GM21737 (cell line): ENCODE results near the gene JAK3.
A peak's percentile ranks its signal among the peaks of the same experiment; 100 is the strongest.

Experiments
- ATAC-seq: cut with Tn5 transposase; IDR thresholded peaks from one replicate; pipeline ENCODE4 v1.9.1; 2021; ENCODE audit warnings: mild to moderate bottlenecking, moderate library complexity; ENCODE audit not compliant: unreplicated experiment

The JAK3 gene

DNA sequence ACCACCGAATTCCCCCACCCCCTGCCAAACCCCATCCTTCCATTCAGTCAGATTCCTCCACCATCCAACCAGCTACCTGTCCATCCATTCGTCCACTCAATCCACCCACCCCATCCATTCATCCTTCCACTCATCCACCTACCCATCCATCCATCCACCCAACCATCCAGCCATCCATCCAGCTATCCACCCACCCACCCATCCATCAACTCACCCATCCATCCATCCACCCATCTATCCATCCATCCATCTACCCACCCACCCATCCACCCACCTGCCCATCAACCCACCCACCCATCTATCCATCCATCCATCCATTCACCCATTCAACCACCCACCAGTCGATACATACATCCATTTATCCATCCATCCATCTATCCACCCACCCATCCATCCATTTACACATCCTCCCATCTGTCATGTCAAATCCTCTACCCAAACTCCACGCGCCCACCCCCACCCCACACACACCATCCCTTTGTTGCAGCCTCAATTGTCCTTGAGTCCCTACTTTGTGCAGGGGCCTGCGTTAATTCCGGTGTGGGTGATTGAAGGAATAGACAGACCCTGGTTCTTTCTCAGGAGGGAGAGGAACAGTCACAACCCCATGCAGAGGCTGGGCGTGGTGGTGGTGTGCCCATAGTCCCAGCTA lies 18.7 kb upstream of the JAK3 start:
- no peak for ATAC-seq

DNA sequence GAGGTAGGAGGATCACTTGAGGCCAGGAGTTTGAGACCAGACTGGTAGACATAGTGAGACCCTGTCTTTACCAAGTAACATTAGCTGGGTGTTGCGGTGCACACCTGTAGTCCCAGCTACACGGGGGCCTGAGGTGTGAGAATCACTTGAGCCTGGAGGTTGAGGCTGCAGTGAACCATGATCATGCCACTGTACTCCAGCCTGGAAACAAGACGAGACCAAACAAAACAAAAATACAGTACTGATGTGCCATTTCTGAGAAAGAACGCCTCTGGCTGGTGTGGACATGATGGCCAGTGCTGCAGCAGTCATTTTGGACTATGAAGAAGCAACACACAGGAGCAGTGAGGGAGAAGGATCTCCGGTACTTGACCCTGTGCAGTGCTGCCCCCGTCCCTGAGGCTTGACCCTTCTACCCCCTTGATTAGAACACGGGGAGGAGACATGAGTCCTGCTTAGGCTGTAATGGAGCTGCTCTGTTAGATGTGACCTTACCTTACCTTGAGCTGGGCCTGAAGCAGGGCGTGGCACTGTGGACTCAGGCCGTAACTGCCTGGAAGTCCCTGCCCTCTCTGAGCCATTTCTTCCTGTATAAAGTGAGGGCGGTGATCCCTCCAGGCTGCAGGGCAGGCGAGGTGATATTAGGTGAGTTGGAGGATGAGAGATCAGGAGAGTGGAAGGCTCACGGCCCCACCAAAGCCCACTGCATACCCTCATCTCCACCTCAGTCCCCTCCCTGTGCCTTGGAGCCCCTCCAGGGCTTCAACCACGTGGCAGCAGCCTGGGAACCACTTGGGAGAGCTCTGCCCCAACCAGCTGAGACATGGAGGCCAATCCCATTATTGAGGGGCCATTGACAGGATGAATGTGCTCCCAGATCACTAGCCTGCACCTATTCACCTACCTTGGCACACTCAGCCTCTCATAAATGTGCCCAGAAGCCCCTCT lies 17.9 kb upstream of the JAK3 start:
- no peak for ATAC-seq

DNA sequence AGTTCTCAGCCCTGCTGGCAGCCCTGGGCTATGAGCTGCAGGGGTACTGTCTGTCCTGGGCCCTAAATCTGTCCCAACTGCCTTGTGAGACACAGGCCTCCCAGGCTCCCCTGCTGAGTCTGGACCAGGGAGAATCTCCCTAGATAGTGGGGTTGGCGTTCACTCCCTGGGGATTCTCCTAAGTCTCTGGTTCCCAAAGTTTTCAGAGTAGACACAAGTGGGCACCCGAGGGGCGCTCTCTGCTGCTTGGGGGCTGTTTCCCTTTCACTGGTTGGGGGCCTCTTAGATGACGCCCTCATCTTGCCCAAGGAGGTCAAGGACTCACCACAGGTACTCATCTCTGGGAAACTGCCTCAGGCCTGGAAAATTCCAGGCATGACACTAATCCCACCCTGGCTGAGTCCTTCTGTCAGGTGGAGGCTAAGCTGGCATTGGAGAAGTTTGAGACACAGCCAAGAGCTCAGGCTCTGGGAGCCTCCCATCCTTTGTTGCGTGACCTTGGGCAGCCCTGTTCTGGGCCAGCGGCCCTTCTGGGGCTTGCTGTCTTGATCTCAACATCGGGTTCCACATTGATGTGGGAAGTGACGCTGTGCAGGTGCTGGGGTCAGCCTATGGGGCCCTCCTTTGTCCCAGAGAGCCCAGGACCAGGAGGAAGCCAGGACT lies 15.9 kb upstream of the JAK3 start:
- no peak for ATAC-seq

DNA sequence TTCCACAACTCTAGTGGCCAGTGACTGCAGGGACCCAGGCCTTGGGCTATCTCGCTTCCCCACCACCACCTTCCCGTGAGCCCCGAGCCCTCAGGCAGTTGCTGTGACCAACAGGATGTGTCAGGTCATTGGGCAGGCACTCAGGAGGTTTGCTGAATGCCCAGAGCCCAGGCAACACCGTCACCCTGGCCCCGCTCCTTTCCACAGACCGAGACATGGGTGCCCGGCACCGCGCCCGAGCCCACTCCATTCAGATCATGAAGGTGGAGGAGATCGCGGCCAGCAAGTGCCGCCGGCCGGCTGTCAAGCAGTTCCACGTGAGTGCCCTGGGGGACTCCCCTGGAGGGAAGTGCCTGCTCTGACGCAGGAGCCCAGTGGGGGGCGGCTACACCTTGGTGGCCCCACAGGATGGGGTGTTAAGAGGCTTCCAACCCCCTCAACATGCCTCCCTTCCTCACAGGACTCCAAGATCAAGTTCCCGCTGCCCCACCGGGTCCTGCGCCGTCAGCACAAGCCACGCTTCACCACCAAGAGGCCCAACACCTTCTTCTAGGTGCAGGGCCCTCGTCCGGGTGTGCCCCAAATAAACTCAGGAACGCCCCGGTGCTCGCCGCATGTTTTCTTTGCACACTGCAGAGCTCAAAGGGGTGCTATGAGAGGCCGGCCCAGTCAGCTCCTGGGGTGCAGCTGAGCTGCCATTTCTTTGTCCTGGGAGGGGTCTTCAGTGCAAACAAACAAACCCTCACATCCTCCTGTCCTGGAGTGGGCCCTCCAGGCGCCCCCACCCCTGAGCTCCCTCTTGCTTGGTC lies 15.1 kb upstream of the JAK3 start:
- ATAC-seq = no peak

DNA sequence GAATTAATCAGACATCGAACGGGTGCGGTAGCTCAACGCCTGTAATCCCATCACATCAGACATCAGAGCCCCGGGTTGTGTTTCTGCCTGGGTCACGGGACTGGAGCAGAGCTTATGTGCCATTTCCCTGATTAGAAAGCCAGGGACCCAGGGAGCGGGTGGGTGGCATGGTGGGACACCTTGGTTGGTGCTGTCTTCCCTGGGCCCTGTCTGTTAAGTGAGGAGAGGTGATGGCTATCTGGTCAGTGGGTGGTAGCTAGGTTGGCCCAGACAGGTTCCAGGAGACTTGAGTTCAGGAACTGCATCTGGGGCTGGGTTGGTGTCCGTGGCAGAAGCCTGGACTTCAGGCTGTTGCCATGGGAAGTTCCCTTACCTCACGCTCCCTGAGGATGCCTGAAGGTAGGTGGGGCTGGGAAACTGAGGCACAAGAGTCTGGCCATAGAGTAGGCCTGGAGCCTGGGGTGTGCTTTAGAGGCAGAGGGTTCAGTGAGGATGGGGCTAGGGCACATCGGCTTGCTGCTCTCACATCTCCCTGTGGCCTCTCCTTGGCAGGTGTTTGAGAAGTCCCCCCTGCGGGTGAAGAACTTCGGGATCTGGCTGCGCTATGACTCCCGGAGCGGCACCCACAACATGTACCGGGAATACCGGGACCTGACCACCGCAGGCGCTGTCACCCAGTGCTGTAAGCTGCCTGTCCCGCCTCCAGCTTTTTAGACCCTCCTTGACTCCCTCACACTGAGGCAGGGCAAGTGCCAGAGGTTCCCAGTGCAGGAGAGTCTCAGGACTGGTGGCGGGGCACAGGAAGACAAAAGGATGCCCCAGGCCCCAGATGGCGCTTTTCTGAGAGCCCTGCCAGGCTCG lies 14.0 kb upstream of the JAK3 start:
- ATAC-seq = no peak

DNA sequence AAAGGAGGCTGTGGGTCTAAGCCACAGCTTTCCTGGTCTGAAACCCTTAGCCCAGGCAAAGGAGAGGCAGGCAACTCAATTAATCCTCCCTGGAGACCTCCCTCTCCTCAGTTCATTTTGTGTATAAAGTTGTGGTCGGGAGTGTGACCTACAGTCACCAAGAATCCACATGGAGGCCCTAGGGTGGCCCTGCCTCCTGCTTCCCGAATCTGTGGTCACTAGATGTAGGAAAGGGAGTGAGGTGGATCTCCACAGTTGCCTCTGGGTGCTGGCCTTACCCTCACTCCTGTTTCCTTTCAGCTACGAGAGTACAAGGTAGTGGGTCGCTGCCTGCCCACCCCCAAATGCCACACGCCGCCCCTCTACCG lies 13.2 kb upstream of the JAK3 start:
- ATAC-seq = no peak

DNA sequence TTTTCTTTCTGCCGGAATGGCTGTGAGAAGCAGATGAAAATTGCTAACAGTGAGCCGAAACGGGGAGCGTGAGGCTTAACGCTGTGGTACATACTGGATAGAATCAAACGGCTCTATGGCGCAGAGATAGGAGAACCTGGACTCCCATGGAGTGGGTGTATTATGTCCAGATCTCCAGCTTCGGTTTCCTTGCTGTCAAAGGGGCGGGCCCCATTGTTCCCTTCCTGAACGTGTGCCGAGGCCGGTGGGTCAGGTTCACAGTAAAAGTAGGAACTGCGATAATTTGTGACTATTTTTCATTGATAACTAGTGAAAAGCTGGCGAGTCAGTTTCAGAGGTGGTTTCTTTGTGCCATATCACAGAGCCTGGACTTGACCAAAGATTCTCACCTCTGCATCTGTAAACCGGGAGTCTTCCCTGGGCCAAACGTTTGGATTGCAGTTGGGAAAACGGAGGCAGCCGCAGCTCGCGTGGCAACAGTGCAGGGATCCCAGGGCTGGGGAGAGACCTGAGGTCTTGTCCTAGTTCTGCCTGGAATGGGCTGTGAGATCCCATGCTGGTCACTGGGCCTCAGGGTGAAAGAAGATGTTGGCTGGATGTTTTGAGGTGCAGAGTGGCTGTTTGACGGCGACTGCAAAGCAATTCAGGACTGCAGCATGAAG lies 12.7 kb upstream of the JAK3 start:
- no peak for ATAC-seq

DNA sequence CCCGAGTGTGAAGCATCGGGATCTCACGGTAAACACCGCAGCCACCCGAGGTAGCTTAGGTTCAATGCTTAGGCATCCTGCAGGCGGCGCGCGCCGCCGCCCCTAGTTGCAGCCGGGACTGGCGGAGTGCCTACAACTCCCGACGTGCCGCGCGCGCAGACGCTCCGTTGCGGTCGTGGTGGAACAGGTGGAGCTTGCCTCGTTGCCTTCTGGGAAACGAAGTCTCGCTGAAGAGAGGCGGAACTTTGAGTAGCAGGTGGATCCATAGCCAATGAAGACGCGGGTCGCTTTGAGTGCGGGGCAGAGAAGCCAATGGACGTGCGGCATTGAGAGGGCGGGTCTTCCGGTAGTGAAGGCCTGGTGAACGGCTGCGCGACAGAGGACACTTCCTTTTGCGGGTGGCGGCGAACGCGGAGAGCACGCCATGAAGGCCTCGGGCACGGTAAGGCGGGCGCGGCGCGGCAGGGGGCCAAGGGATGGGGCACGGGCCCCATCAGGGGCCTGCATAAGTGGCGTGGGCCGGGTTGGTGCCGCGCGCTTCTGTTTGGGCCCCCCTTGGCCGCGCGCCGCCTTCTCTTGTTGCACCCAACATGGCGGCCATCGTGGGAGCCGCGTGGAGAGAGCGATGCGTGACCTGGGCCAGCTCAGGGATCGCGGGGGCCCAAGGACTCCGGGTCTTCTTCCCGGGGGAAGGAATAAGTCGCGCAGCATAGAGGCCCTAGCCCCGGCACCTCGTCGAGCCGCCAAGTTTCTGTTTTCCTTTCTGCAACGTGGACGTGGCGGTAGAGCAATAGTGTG lies 11.9 kb upstream of the JAK3 start, which contains the start of gene RPL18A:
RPL18A (plus strand) TSS at position 378 of the 798 bp plus-strand sequence; CDS start at position 425, 47 bp downstream.
- peak; percentile 90 for ATAC-seq

DNA sequence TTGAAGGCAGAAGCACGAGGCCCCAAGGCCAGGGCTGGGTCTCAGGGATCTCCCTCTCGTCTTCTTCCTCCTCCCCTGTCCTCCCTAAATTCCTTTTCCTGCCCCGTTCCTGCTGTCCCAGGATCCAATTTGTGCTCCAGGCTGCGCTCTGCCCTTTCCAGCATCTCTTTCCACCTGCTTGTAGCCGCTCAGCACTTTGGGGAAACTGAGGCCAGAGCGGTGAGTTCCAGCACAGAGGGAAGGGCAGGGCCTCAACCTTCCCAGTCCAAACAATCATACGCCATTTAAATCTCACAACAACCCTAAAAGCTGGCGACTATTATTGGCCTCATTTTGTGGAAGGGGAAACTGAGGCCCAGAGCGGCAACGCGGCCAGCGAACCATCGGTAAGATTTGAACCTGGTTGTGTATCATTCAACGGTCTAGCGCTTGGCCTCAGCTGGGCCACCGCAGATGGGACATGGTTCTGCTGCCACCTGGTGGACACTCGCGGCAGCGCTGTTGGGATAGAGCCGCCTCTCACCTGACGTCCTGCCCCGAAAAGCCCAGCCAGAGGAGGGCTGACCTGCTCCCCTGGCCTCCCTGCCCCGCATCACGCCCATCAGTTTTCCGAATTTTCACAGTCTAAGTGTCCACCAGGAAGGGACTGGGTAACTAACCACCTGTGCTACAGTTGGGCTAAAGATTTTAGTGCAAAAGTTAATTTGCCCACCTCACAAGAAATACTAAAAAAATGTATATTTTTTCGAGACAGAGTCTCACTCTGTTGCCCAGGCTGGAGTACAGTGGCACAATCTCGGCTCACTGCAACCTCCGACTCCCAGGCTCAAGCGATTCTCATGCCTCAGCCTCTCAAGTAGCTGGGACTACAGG lies 7.7 kb upstream of the JAK3 start:
- no peak for ATAC-seq

DNA sequence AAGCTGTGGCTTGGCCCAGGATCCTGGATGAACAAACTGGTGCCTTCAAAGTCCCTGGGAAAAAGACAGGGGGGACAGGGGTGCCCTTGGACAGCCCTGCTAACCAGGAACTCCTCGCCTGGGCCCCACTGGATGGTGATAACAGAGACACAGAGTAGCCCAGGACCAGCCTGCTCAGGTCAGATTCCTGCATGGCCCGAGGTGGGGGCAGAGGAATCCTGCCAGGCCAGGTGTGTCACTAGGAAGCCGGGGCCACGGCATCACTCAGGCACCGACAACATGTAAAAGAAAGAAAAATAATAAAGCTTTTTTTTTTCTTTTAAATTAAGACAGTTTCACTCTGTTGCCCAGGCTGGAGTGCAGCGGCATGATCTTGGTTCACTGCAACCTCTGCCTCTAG lies 6.3 kb upstream of the JAK3 start:
- ATAC-seq = no peak

DNA sequence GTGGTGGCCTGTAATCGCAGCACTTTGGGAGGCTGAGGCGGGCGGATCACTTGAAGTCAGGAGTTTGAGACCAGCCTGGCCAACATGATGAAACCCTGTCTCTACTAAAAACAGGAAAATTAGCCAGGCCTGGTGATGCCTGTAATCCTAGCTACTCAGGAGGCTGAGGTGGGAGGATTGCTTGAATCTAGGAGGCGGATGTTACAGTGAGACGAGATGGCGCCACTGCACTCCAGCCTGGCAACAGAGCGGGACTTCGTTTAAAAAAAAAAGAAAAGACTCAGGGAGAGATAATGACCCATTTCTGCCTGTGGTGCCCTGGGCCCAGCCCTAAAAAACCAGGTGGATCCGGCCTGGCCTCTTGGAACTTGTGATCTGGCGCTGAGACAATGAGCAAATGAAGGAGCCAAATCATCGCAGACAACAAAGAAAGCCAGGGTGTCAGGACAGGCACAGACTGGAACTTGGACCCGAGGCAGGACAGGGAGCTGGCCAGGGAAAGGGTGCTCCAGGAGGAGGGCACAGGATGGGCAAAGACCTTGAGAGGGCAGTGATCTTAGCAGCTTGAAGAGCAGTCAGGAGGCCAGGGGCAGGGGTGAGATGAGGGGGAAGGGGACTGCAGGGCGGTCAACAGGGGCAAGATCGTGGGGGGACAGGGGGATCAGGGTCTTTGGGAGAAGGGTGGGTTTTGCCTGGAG lies 962 bp upstream of the JAK3 start:
- no peak for ATAC-seq

DNA sequence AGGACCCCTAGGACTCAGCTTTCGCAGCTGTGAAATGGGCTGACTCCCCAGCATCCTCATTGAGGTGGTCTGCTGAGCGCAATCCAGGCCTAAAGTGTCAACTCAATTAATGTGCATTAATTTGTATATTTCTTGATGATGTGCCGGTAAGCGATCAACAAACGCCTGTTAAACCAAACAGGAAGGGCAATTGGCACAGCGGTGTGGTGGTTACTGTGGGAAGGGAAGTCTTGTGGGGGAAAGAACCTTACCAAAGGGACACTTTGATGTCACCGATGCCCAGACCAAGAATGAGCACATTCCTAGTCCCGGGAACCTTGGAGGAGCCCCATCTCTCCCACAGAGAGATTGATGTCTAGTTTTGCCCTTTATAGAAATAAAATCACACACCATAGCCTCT lies 1.6 kb downstream of the JAK3 start:
- ATAC-seq = no peak

DNA sequence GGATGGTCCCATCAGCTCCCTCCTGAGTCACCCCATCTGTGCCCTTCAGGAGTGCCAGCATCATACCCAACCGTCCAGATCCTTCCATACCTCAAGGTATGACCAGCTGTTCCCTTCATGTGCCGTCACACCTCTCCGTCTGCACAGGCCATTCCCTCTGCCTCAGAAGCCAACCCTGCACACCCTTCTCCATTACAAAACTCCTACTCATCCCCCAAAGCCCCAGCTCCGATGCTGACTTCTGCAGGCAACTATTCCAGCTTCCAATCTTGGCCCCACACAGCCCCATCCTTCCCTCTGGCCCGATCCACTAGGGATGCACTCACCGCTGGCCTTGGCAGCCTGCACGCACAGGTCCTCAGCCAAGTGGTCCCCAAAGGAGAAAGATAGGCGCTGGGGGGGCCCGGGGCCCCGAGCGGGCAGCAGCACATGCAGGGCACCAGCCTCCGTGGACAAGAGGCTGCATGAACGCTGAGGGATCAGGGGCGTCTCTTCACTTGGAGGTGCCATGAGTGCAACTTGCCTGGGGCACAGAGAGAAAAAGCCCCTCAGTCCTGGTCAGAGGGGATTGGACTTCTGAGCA lies 3.8 kb downstream of the JAK3 start:
- no peak for ATAC-seq

DNA sequence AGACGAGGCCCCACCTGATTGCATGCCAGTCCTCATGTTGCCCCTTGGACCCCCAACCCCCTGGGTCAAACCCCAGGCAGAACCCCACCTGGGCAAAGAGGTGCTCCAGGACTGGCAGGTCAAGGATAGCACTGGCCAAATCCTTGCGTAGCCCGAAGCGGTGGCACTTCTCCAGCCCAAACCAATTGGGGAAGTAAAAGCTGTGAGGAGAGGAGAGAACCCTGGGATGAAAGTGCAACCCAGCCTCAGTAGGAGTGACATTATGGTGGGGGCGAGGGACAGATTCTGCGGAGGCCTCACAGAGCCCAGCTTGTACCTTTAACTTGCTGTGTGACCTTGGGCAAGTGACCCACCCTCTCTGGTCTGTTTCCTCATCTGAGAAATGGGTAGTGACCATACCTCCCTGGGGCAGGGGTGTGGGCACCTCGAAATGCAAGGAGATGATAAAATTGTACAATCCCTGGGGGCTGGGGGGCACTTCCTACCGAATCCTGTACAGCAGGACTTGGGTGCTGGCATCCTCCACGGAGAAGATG lies 4.4 kb downstream of the JAK3 start:
- no peak for ATAC-seq

DNA sequence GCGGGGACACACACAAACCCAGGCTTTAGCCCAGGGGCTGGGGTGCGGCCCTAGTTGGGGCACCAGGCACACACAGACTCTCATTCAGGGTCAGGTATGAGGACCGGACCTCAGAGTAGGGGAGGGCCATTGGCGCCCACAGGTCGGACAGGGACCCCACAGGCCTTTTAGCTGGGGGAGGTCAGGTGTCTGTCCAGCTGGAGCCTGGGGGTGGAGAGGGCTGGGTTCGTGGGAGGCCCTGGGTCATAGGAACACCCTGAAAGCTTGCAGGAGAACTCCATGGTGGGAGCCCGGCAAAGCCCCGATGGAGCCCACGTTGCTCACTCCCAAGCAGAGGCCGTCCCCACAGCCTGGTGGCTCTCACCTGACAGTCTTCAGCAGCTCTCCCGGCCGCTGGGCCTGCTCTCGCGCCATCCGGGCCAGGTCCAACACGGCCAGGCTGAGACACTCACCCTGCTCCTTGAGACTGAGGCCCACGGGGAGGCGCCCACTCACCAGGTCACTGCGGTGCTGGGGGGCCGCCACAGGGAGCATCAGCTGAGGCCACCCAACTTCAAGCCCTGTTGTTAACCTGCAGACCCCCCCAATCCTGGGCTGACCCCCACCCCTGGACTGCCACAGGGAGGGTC lies 5.0 kb downstream of the JAK3 start:
- ATAC-seq = no peak
